CD4-positive, alpha-beta memory T cell (primary cell): ENCODE data around the gene CYGB. TPM values are rescaled to one million over a fixed set of nuclear protein-coding genes. Genes with fewer than 3 reads are reported as not detected.

Experiments used
- CTCF ChIA-PET: fragments of 350-600 bp; sonication (Branson Sonifier 250); formaldehyde crosslinking; loops from one replicate; lab custom pipeline; 2021; ENCODE audit warnings: inconsistent platforms; ENCODE audit not compliant: partially characterized antibody; lab: Charles Lee
- POLR2A ChIA-PET: fragments of 350-600 bp; sonication (Branson Sonifier 250); formaldehyde crosslinking; loops from one replicate; lab custom pipeline; 2021; ENCODE audit not compliant: partially characterized antibody; lab: Charles Lee
- DNase-seq, 5 donors: peaks; one replicate each; pipeline versions ENCODE4 v3.0.0 to v3.0.0-alpha.2; 2020 to 2022; ENCODE audit warnings: mixed read lengths in 1 of 5
- H3K27ac ChIP-seq: one replicate; pipeline ENCODE4 v1.7.0; 2013; ENCODE audit warnings: low read depth, low read length
- H3K27me3 ChIP-seq: 2 replicates; pipeline ENCODE4 v1.7.0; 2013; ENCODE audit warnings: mild to moderate bottlenecking, low read length, moderate library complexity; ENCODE audit not compliant: insufficient read depth
- H3K36me3 ChIP-seq: 2 replicates; pipeline ENCODE4 v1.7.0; 2013; ENCODE audit warnings: mild to moderate bottlenecking, low read length, moderate library complexity; ENCODE audit not compliant: insufficient read depth
- H3K4me1 ChIP-seq: 2 replicates; pipeline ENCODE4 v1.7.0; 2013; ENCODE audit warnings: mild to moderate bottlenecking, low read length, moderate library complexity; ENCODE audit not compliant: insufficient read depth
- H3K4me3 ChIP-seq, 2 donors: one replicate each; pipeline ENCODE4 v1.7.0; 2013; ENCODE audit warnings: low read length in 2 of 2, mild to moderate bottlenecking in 1 of 2
- H3K9me3 ChIP-seq, 2 donors: one replicate each; pipeline ENCODE4 v1.7.0; 2013; ENCODE audit warnings: low read length in 2 of 2, control low read depth in 1 of 2; ENCODE audit not compliant: control insufficient read depth in 1 of 2
- H3K27ac Mint-ChIP-seq, 7 donors: one replicate each; pipeline ENCODE4 v1.8.0; 2020 to 2021; ENCODE audit warnings: mixed read lengths in 7 of 7, mild to moderate bottlenecking in 6 of 7, inconsistent platforms in 3 of 7, moderate library complexity in 3 of 7
- H3K27me3 Mint-ChIP-seq, 2 donors: one replicate each; pipeline ENCODE4 v1.8.0; 2020 to 2021; ENCODE audit warnings: mixed read lengths in 2 of 2
- H3K36me3 Mint-ChIP-seq, 2 donors: one replicate each; pipeline ENCODE4 v1.8.0; 2020 to 2021; ENCODE audit warnings: mixed read lengths in 2 of 2, inconsistent platforms in 1 of 2, mild to moderate bottlenecking in 1 of 2
- H3K4me1 Mint-ChIP-seq, 4 donors: one replicate each; pipeline ENCODE4 v1.8.0; 2020 to 2021; ENCODE audit warnings: mixed read lengths in 4 of 4, mild to moderate bottlenecking in 1 of 4
- H3K4me3 Mint-ChIP-seq, 8 donors: one replicate each; pipeline ENCODE4 v1.8.0; 2020 to 2021; ENCODE audit warnings: mixed read lengths in 8 of 8, mild to moderate bottlenecking in 7 of 8, moderate library complexity in 6 of 8, inconsistent platforms in 3 of 8
- H3K9me3 Mint-ChIP-seq, 8 donors: one replicate each; pipeline ENCODE4 v1.8.0; 2020 to 2021; ENCODE audit warnings: mixed read lengths in 8 of 8, mild to moderate bottlenecking in 5 of 8, inconsistent platforms in 3 of 8, moderate library complexity in 1 of 8
- intact Hi-C: fragments of 100-400 bp; cut with micrococcal nuclease; formaldehyde crosslinking; loops from one replicate; pipeline ENCODE4 v1.15.1; 2023
- polyA plus RNA-seq, 2 donors: library from polyadenylated mRNA; unstranded; fragments of 300-500 nt; fragmentation: Illumina TruSeq; gene quantifications; one replicate each; pipeline ENCODE4 v1.2.3, GENCODE V29; 2021
- total RNA-seq, 2 experiments: library from RNA; stranded (reverse); gene quantifications; one replicate each; pipeline ENCODE4 v1.2.3, GENCODE V29; 2021

CYGB gene
- total and polyA plus RNA-seq, 4 experiments from 2014 or later = not detected

GRCh38 chr17:76582660-76583059 is 45.2 kb upstream of the CYGB start:
- H3K36me3 Mint-ChIP-seq = no peaks in the 10 kb centered on the region
- CTCF ChIA-PET = interaction anchor here (1.7 to 4.8 kb wide), 3 partner anchors 24 to 99 kb away, joined by 4 to 67 read pairs (median 14); no protein-coding TSS in a partner anchor
- Histone ChIP-seq H3K36me3 (no peaks in the 10 kb centered on the region), H3K4me1 (peaks cover 16% of the 10 kb centered on the region), H3K27ac (no peak overlapping the region), H3K27me3 (peaks cover 12% of the 10 kb centered on the region), H3K4me3 (no peak overlapping the region), H3K9me3 (no peaks in the 10 kb centered on the region)
- H3K27me3 Mint-ChIP-seq = peaks cover 11 to 12% of the 10 kb centered on the region in 2 donors
- no peak for DNase-seq
- H3K9me3 Mint-ChIP-seq = peaks cover 0 to 2% (median 0%) of the 10 kb centered on the region in 8 donors
- POLR2A ChIA-PET = no interaction called here
- peak overlapping the region in 1 of 7 donors; percentile 11 for H3K27ac Mint-ChIP-seq
- no peak overlapping the region for H3K4me3 Mint-ChIP-seq
- intact Hi-C loops = no loop called here
- peaks cover 4 to 17% (median 10%) of the 10 kb centered on the region in 4 donors for H3K4me1 Mint-ChIP-seq

- H3K4me1 Mint-ChIP-seq = peaks cover 0 to 8% (median 5%) of the 10 kb centered on the region in 4 donors
- no peak overlapping the region for H3K27ac Mint-ChIP-seq
- H3K27me3 Mint-ChIP-seq = peaks cover 4% of the 10 kb centered on the region in 2 donors
- Histone ChIP-seq H3K27ac (no peak overlapping the region), H3K27me3 (peaks cover 4% of the 10 kb centered on the region), H3K36me3 (no peaks in the 10 kb centered on the region), H3K4me3 (no peak overlapping the region), H3K9me3 (no peaks in the 10 kb centered on the region), H3K4me1 (peaks cover 16% of the 10 kb centered on the region)
- H3K36me3 Mint-ChIP-seq = no peaks in the 10 kb centered on the region
- H3K9me3 Mint-ChIP-seq = no peaks in the 10 kb centered on the region
- H3K4me3 Mint-ChIP-seq = no peak overlapping the region
- ChIA-PET CTCF (interaction anchor here (0.8 to 1.7 kb wide), 2 partner anchors 23 to 100 kb away, joined by 3 to 4 read pairs; no protein-coding TSS in a partner anchor), POLR2A (interaction anchor here (0.6 kb wide), 1 partner anchor 22 kb away, joined by 3 read pairs; no protein-coding TSS in a partner anchor)
- intact Hi-C loops = no loop called here
- no peak for DNase-seq
These were observed 44.0 kb upstream of the CYGB start for GRCh38 chr17:76581515-76581914.

- no peaks in the 10 kb centered on the region for H3K9me3 Mint-ChIP-seq
- H3K27me3 Mint-ChIP-seq = peaks cover 0 to 3% of the 10 kb centered on the region in 2 donors
- DNase-seq = no peak
- Histone ChIP-seq H3K9me3 (no peaks in the 10 kb centered on the region), H3K4me3 (no peak overlapping the region), H3K27ac (no peak overlapping the region), H3K36me3 (no peaks in the 10 kb centered on the region), H3K4me1 (peaks cover under 1% of the 10 kb centered on the region), H3K27me3 (no peaks in the 10 kb centered on the region)
- POLR2A ChIA-PET = no interaction called here
- intact Hi-C loops = no loop called here
- no peaks in the 10 kb centered on the region for H3K36me3 Mint-ChIP-seq
- H3K27ac Mint-ChIP-seq = peak overlapping the region in 1 of 7 donors; percentile 11
- CTCF ChIA-PET = interaction anchor here (1.0 kb wide), 1 partner anchor 21 kb away, joined by 3 read pairs; no protein-coding TSS in a partner anchor
- no peak overlapping the region for H3K4me3 Mint-ChIP-seq
- peaks cover 0 to 3% (median 0%) of the 10 kb centered on the region in 4 donors for H3K4me1 Mint-ChIP-seq
These were observed 41.8 kb upstream of the CYGB start for GRCh38 chr17:76579281-76579680.

GRCh38 chr17:76578376-76578775 is 40.9 kb upstream of the CYGB start:
- no peak overlapping the region for H3K27ac Mint-ChIP-seq
- Histone ChIP-seq H3K4me1 (no peaks in the 10 kb centered on the region), H3K36me3 (no peaks in the 10 kb centered on the region), H3K27ac (no peak overlapping the region), H3K4me3 (no peak overlapping the region), H3K9me3 (no peaks in the 10 kb centered on the region), H3K27me3 (no peaks in the 10 kb centered on the region)
- no peaks in the 10 kb centered on the region for H3K9me3 Mint-ChIP-seq
- ChIA-PET POLR2A (interaction anchor here (0.9 to 1.0 kb wide), 2 partner anchors 9 to 93 kb away, joined by 3 read pairs; a partner anchor contains a TSS), CTCF (interaction anchor here (0.6 kb wide), 1 partner anchor 18 kb away, joined by 3 read pairs; no protein-coding TSS in a partner anchor)
- H3K4me1 Mint-ChIP-seq = no peaks in the 10 kb centered on the region
- H3K36me3 Mint-ChIP-seq = no peaks in the 10 kb centered on the region
- H3K4me3 Mint-ChIP-seq = no peak overlapping the region
- no peak for DNase-seq
- no peaks in the 10 kb centered on the region for H3K27me3 Mint-ChIP-seq
- intact Hi-C loops = no loop called here

GRCh38 chr17:76577876-76578275 is 40.4 kb upstream of the CYGB start:
- intact Hi-C loops = no loop called here
- no peaks in the 10 kb centered on the region for H3K27me3 Mint-ChIP-seq
- no peaks in the 10 kb centered on the region for H3K9me3 Mint-ChIP-seq
- H3K4me3 Mint-ChIP-seq = no peak overlapping the region
- Histone ChIP-seq H3K4me1 (no peaks in the 10 kb centered on the region), H3K36me3 (no peaks in the 10 kb centered on the region), H3K4me3 (no peak overlapping the region), H3K27me3 (no peaks in the 10 kb centered on the region), H3K9me3 (no peaks in the 10 kb centered on the region), H3K27ac (no peak overlapping the region)
- CTCF ChIA-PET = no interaction called here
- no peak overlapping the region for H3K27ac Mint-ChIP-seq
- no peaks in the 10 kb centered on the region for H3K36me3 Mint-ChIP-seq
- no peaks in the 10 kb centered on the region for H3K4me1 Mint-ChIP-seq
- no peak for DNase-seq
- POLR2A ChIA-PET = interaction anchor here (0.9 to 1.0 kb wide), 3 partner anchors 8 to 93 kb away, joined by 3 read pairs; a partner anchor contains a TSS

- Mint-ChIP-seq H3K4me3 (no peak overlapping the region), H3K9me3 (no peaks in the 10 kb centered on the region), H3K4me1 (no peaks in the 10 kb centered on the region), H3K36me3 (no peaks in the 10 kb centered on the region), H3K27ac (peak overlapping the region in 1 of 7 donors; percentile 73), H3K27me3 (no peaks in the 10 kb centered on the region)
- intact Hi-C loops = no loop called here
- H3K36me3 ChIP-seq = no peaks in the 10 kb centered on the region
- no peaks in the 10 kb centered on the region for H3K4me1 ChIP-seq
- no peak overlapping the region for H3K27ac ChIP-seq
- DNase-seq = no peak
- no peaks in the 10 kb centered on the region for H3K9me3 ChIP-seq
- H3K4me3 ChIP-seq = no peak overlapping the region
- ChIA-PET POLR2A (no interaction called here), CTCF (interaction anchor here (0.9 kb wide), 1 partner anchor 9 kb away, joined by 3 read pairs; no protein-coding TSS in a partner anchor)
- no peaks in the 10 kb centered on the region for H3K27me3 ChIP-seq
These were observed 38.7 kb upstream of the CYGB start for GRCh38 chr17:76576189-76576588.

- POLR2A ChIA-PET = interaction anchor here (0.6 kb wide), 1 partner anchor 118 kb away, joined by 3 read pairs; no protein-coding TSS in a partner anchor
- CTCF ChIA-PET = no interaction called here
- Histone ChIP-seq H3K4me1 (no peaks in the 10 kb centered on the region), H3K27me3 (no peaks in the 10 kb centered on the region), H3K4me3 (no peak overlapping the region), H3K9me3 (no peaks in the 10 kb centered on the region), H3K36me3 (no peaks in the 10 kb centered on the region), H3K27ac (no peak overlapping the region)
- Mint-ChIP-seq H3K27ac (no peak overlapping the region), H3K36me3 (no peaks in the 10 kb centered on the region), H3K9me3 (no peaks in the 10 kb centered on the region), H3K4me1 (no peaks in the 10 kb centered on the region), H3K27me3 (no peaks in the 10 kb centered on the region), H3K4me3 (no peak overlapping the region)
- intact Hi-C loops = no loop called here
- no peak for DNase-seq
These were observed 38.1 kb upstream of the CYGB start for GRCh38 chr17:76575570-76575969.
